ENCODE data around the gene STOX1. TPM values are rescaled to one million over a fixed set of nuclear protein-coding genes. Genes with fewer than 3 reads are reported as not detected.

STOX1 gene
- polyA plus RNA-seq, 1 donor from 2014 or later = 1.2 TPM

DNA sequence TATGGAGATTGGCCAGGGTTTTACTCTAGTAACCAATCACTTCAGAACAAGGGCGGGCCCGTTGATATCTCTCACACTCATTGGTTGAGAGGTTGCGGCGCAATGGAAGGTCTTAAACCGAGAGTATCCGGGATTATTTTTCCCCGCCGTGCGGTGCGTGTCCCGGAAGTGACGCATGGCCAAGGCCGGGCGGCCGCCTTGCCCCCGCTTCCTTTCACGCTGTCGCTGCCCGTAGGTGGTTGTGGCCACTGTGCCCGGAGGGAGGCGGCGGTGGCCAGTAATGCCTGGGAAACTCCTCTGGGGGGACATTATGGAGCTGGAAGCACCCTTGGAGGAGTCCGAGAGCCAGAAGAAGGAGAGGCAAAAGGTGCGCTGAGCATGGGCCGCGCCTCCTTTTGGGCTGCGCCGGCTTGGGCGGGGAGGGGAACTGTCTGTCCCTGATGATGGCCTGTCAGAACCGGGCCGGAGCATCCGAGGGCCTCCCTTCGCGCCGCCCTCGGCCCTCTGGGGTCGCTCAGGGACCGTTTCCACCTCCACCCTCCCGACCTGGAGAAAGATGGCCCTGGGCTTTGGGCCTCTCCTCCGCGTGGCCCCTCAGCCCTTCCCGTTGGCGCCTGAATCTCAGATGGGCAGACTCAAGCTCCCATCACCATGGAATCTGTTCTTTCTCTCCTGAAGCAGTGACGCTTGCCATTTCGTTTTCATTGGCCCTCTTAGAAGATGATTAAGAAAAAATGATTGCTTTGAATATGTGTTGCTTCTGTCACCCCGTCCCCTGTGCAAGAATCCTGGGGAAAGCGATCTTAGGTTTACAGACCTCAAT is 74.0 kb downstream of the STOX1 start, which contains the start of gene DDX50:
TSS of gene DDX50 (plus strand) at position 211 of the 823 bp plus-strand sequence. CDS start at position 281, 70 bp downstream.
- Histone ChIP-seq H3K9ac (ENCODE audit: low read length) (peak within 1 kb of the TSS; percentile 99), H3K36me3 (ENCODE audit: insufficient read depth, low read length) (no peaks in the 10 kb centered on the region), H3K79me2 (replicated peaks; ENCODE audit: insufficient read depth, low read length) (peaks cover 37% of the 10 kb centered on the region), H3K9me2 (ENCODE audit: insufficient read depth, low read length) (no peaks in the 10 kb centered on the region), H3K4me2 (ENCODE audit: low read length) (peak within 1 kb of the TSS; percentile 96), H3F3A (ENCODE audit: insufficient read depth, low read length, poor library complexity, severe bottlenecking) (no peaks in the 10 kb centered on the region), H4K20me1 (ENCODE audit: insufficient read depth) (no peaks in the 10 kb centered on the region), H3K27me3 (ENCODE audit: insufficient read depth, low read depth, low read length) (no peaks in the 10 kb centered on the region), H3K4me3 (ENCODE audit: low read length) (peak within 1 kb of the TSS; percentile 94), H3K9me3 (ENCODE audit: low read length) (no peaks in the 10 kb centered on the region), H2AFZ (ENCODE audit: low read depth, low read length) (peak within 1 kb of the TSS; percentile 97), H3K27ac (ENCODE audit: low read length) (peak within 1 kb of the TSS; percentile 96)
- TF ChIP-seq SMC3 (conservative IDR thresholded peaks at IDR 0.05; ENCODE audit: poor library complexity) = peak; percentile 41
- peak; percentile 84 for TF ChIP-seq POLR2AphosphoS5 (IDR thresholded peaks at IDR 0.05)
- peak; percentile 83 for TF ChIP-seq MXI1 (conservative IDR thresholded peaks at IDR 0.05; ENCODE audit: poor library complexity, severe bottlenecking)
- no peak for TF ChIP-seq EP300 (conservative IDR thresholded peaks at IDR 0.05; ENCODE audit: poor library complexity, severe bottlenecking)
- TF ChIP-seq, protein P1, sequence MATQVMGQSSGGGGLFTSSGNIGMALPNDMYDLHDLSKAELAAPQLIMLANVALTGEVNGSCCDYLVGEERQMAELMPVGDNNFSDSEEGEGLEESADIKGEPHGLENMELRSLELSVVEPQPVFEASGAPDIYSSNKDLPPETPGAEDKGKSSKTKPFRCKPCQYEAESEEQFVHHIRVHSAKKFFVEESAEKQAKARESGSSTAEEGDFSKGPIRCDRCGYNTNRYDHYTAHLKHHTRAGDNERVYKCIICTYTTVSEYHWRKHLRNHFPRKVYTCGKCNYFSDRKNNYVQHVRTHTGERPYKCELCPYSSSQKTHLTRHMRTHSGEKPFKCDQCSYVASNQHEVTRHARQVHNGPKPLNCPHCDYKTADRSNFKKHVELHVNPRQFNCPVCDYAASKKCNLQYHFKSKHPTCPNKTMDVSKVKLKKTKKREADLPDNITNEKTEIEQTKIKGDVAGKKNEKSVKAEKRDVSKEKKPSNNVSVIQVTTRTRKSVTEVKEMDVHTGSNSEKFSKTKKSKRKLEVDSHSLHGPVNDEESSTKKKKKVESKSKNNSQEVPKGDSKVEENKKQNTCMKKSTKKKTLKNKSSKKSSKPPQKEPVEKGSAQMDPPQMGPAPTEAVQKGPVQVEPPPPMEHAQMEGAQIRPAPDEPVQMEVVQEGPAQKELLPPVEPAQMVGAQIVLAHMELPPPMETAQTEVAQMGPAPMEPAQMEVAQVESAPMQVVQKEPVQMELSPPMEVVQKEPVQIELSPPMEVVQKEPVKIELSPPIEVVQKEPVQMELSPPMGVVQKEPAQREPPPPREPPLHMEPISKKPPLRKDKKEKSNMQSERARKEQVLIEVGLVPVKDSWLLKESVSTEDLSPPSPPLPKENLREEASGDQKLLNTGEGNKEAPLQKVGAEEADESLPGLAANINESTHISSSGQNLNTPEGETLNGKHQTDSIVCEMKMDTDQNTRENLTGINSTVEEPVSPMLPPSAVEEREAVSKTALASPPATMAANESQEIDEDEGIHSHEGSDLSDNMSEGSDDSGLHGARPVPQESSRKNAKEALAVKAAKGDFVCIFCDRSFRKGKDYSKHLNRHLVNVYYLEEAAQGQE (IDR thresholded peaks at IDR 0.05; ENCODE audit: borderline replicate concordance) = peak; percentile 15
- no peak for TF ChIP-seq RAD21 (conservative IDR thresholded peaks at IDR 0.05)
- TF ChIP-seq, protein P2, sequence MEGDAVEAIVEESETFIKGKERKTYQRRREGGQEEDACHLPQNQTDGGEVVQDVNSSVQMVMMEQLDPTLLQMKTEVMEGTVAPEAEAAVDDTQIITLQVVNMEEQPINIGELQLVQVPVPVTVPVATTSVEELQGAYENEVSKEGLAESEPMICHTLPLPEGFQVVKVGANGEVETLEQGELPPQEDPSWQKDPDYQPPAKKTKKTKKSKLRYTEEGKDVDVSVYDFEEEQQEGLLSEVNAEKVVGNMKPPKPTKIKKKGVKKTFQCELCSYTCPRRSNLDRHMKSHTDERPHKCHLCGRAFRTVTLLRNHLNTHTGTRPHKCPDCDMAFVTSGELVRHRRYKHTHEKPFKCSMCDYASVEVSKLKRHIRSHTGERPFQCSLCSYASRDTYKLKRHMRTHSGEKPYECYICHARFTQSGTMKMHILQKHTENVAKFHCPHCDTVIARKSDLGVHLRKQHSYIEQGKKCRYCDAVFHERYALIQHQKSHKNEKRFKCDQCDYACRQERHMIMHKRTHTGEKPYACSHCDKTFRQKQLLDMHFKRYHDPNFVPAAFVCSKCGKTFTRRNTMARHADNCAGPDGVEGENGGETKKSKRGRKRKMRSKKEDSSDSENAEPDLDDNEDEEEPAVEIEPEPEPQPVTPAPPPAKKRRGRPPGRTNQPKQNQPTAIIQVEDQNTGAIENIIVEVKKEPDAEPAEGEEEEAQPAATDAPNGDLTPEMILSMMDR (IDR thresholded peaks at IDR 0.05; ENCODE audit: poor library complexity, severe bottlenecking) = no peak
- no peak for TF ChIP-seq TAF1 (IDR thresholded peaks at IDR 0.05; ENCODE audit: low read depth)
- no peak for TF ChIP-seq EZH2 (IDR thresholded peaks at IDR 0.05; ENCODE audit: borderline replicate concordance, insufficient read depth, low read length, poor library complexity, severe bottlenecking)

DNA sequence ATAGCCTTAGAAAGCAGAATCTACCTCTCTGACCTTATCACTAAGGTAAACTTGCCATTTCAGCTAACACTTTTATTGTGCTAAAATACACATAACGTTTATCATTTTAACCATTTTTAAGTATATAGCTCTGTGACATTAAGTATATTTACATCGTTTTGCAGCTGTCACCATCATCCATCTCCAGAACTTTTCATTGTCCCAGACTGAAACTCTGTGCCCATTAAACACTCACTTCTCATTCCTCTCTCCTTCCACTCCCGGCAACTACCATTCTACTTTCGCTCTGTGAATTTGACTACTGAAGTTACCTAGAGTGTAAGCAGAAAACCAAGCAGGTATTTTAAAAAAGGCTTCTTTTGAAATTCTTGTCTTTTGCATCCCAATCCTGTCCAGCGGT is 75.1 kb downstream of the STOX1 start:
- Histone ChIP-seq H3K9me3 (ENCODE audit: low read length) (no peaks in the 10 kb centered on the region), H3K4me2 (ENCODE audit: low read length) (peak overlapping the region; percentile 76), H3K27me3 (ENCODE audit: insufficient read depth, low read depth, low read length) (no peaks in the 10 kb centered on the region), H2AFZ (ENCODE audit: low read depth, low read length) (no peak overlapping the region), H4K20me1 (ENCODE audit: insufficient read depth) (no peaks in the 10 kb centered on the region), H3F3A (ENCODE audit: insufficient read depth, low read length, poor library complexity, severe bottlenecking) (no peaks in the 10 kb centered on the region), H3K36me3 (ENCODE audit: insufficient read depth, low read length) (no peaks in the 10 kb centered on the region), H3K4me3 (ENCODE audit: low read length) (peak overlapping the region; percentile 94), H3K27ac (ENCODE audit: low read length) (peak overlapping the region; percentile 96), H3K9ac (ENCODE audit: low read length) (peak overlapping the region; percentile 99), H3K9me2 (ENCODE audit: insufficient read depth, low read length) (no peaks in the 10 kb centered on the region), H3K79me2 (replicated peaks; ENCODE audit: insufficient read depth, low read length) (peaks cover 43% of the 10 kb centered on the region)
- TF ChIP-seq, protein P1 (IDR thresholded peaks at IDR 0.05; ENCODE audit: borderline replicate concordance) = no peak
- no peak for TF ChIP-seq POLR2AphosphoS5 (IDR thresholded peaks at IDR 0.05)
- TF ChIP-seq TAF1 (IDR thresholded peaks at IDR 0.05; ENCODE audit: low read depth) = no peak
- no peak for TF ChIP-seq RAD21 (conservative IDR thresholded peaks at IDR 0.05)
- TF ChIP-seq, protein P2 (IDR thresholded peaks at IDR 0.05; ENCODE audit: poor library complexity, severe bottlenecking) = no peak
- TF ChIP-seq EP300 (conservative IDR thresholded peaks at IDR 0.05; ENCODE audit: poor library complexity, severe bottlenecking) = no peak
- TF ChIP-seq MXI1 (conservative IDR thresholded peaks at IDR 0.05; ENCODE audit: poor library complexity, severe bottlenecking) = no peak
- TF ChIP-seq SMC3 (conservative IDR thresholded peaks at IDR 0.05; ENCODE audit: poor library complexity) = no peak

Measured in neural cell (in vitro differentiated cells).